Loucy (cell line): ENCODE data around the gene ROPN1.

Experiments used
- EZH2phosphoT487 ChIP-seq: fragments of 200-600 bp; IDR thresholded peaks from 2 replicates; pipeline ENCODE4 v1.6.1; 2018; ENCODE audit warnings: antibody characterized with exemption, mild to moderate bottlenecking, moderate library complexity, borderline replicate concordance
- TF ChIP-seq, protein P1 (sequence below): fragments of 200-600 bp; sonication (generic); conservative IDR thresholded peaks from 2 replicates; pipeline ENCODE4 v1.5.1; 2014; ENCODE audit warnings: mild to moderate bottlenecking, antibody characterized with exemption, low read length

GRCh38 chr3:123936400-123936799 lies 55.5 kb downstream of the ROPN1 start:
- TF ChIP-seq, protein P1, sequence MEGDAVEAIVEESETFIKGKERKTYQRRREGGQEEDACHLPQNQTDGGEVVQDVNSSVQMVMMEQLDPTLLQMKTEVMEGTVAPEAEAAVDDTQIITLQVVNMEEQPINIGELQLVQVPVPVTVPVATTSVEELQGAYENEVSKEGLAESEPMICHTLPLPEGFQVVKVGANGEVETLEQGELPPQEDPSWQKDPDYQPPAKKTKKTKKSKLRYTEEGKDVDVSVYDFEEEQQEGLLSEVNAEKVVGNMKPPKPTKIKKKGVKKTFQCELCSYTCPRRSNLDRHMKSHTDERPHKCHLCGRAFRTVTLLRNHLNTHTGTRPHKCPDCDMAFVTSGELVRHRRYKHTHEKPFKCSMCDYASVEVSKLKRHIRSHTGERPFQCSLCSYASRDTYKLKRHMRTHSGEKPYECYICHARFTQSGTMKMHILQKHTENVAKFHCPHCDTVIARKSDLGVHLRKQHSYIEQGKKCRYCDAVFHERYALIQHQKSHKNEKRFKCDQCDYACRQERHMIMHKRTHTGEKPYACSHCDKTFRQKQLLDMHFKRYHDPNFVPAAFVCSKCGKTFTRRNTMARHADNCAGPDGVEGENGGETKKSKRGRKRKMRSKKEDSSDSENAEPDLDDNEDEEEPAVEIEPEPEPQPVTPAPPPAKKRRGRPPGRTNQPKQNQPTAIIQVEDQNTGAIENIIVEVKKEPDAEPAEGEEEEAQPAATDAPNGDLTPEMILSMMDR, result no peak
- no peak for TF ChIP-seq EZH2phosphoT487
